K562 (cell line): ENCODE results near the gene CSTF1. TPM values are rescaled to one million over a fixed set of nuclear protein-coding genes. Genes with fewer than 3 reads are reported as not detected.

Experiments used
- CBX5 ChIP-seq: IDR thresholded peaks from 2 replicates; pipeline ENCODE4 v1.6.1; 2014; ENCODE audit warnings: low read depth, borderline replicate concordance
- CTCF ChIP-seq, 3 experiments: IDR thresholded peaks in 2 of 3; conservative IDR thresholded peaks in 1 of 3; 2 replicates each; pipeline ENCODE4 v1.5.1; 2011 to 2012; ENCODE audit warnings: low read length in 3 of 3, mild to moderate bottlenecking in 3 of 3, control low read depth in 2 of 3, improper control_type of control experiment in 1 of 3, inconsistent platforms in 1 of 3, low read depth in 1 of 3, mixed read lengths in 1 of 3, moderate library complexity in 1 of 3; ENCODE audit not compliant: insufficient read depth in 2 of 3
- ELK1 ChIP-seq: sonication (generic); formaldehyde crosslinking; IDR thresholded peaks from 2 replicates; pipeline ENCODE4 v1.8.1; 2022; ENCODE audit warnings: missing genetic modification reagents
- HMG20A ChIP-seq: fragments of 450-650 bp; formaldehyde crosslinking; conservative IDR thresholded peaks from 2 replicates; pipeline ENCODE4 v1.4.0; 2020; ENCODE audit warnings: mild to moderate bottlenecking, mixed read lengths
- ILF3 ChIP-seq: fragments of 450-650 bp; IDR thresholded peaks from 2 replicates; pipeline ENCODE4 v1.6.1; 2018; ENCODE audit warnings: antibody characterized with exemption, mild to moderate bottlenecking, moderate library complexity, borderline replicate concordance
- JUND ChIP-seq, 2 experiments: IDR thresholded peaks; 2 replicates in 1 of 2; 3 replicates in 1 of 2; pipeline ENCODE4 v1.6.1; 2011; ENCODE audit warnings: borderline replicate concordance in 2 of 2, low read depth in 2 of 2, low read length in 2 of 2, improper control_type of control experiment in 1 of 2, missing biosample characterization in 1 of 2, missing genetic modification characterization in 1 of 2, missing genetic modification reagents in 1 of 2
- KAT2B ChIP-seq: IDR thresholded peaks from one replicate; pipeline ENCODE4 v1.6.1; 2012; ENCODE audit warnings: low read depth, mild to moderate bottlenecking, control low read depth, inconsistent platforms, low read length, moderate library complexity
- RAD21 ChIP-seq, 2 experiments: fragments of 250-450 bp in 1 of 2; fragments of 450-650 bp in 1 of 2; sonication (Bioruptor Pico) in 1 of 2; formaldehyde crosslinking in 1 of 2; IDR thresholded peaks in 1 of 2; conservative IDR thresholded peaks in 1 of 2; 2 replicates each; pipeline versions ENCODE4 v1.4.0 to v1.8.0; 2020 to 2022; ENCODE audit warnings: mild to moderate bottlenecking in 2 of 2, moderate library complexity in 1 of 2
- SMC3 ChIP-seq: conservative IDR thresholded peaks from 2 replicates; pipeline ENCODE4 v1.6.1; 2011; ENCODE audit warnings: low read depth, low read length, improper control_type of control experiment; ENCODE audit not compliant: insufficient read depth
- STAG1 ChIP-seq: sonication (generic); formaldehyde crosslinking; IDR thresholded peaks from 2 replicates; pipeline ENCODE4 v1.5.0; 2020; ENCODE audit warnings: missing genetic modification reagents, borderline replicate concordance
- TFAP4 ChIP-seq: sonication (generic); formaldehyde crosslinking; IDR thresholded peaks from 2 replicates; pipeline ENCODE4 v1.8.0; 2022; ENCODE audit warnings: missing genetic modification reagents, mild to moderate bottlenecking, moderate library complexity, borderline replicate concordance
- polyA plus RNA-seq, 8 experiments: library from polyadenylated mRNA; depleted of rRNA in 4 of 8; stranded (reverse) in 5 of 8; unstranded in 3 of 8; fragments of >200 nt; fragmentation: Nextera tagmentation in 2 of 8; fragmentation: Illumina TruSeq in 1 of 8; extraction: Ambion mirVana in 2 of 8; extraction: Trizol in 1 of 8; gene quantifications; 2 replicates each; pipeline versions ENCODE4 v1.2.1 to v1.2.3, GENCODE V29; 2011 to 2014; ENCODE audit warnings: inconsistent platforms in 1 of 8, missing spikeins in 1 of 8
- total RNA-seq, 7 experiments: library from RNA; depleted of rRNA in 6 of 7; stranded (reverse); fragments of >200 nt in 6 of 7; fragmentation: Illumina TruSeq in 2 of 7; extraction: Trizol in 2 of 7; gene quantifications; 2 replicates each; pipeline versions ENCODE4 v1.2.1 to v1.2.3, GENCODE V29; 2011 to 2021; ENCODE audit warnings: low replicate concordance in 1 of 7

Gene CSTF1
- total and polyA plus RNA-seq, 9 of the 15 experiments (the other 6 are each of a cell fraction or from before 2014, with no cell fraction given), result 30.8 to 110 (median 53.4) TPM

- peak; percentile 84 to 88 (median 85) for TF ChIP-seq CTCF (IDR thresholded peaks at IDR 0.05 in 2 of 3, conservative IDR thresholded peaks at IDR 0.05 in 1 of 3; ENCODE audit: insufficient read depth in 2 of 3, low read depth in 1 of 3, low read length in 3 of 3)
- TF ChIP-seq STAG1, result peak; percentile 65; the same call in 1 of the 2 replicates
- TF ChIP-seq KAT2B, result no peak
- TF ChIP-seq RAD21 (CRISPR knock-in tag; conservative IDR thresholded peaks at IDR 0.05 in 1 of 2, IDR thresholded peaks at IDR 0.05 in 1 of 2), result peak; percentile 72 to 90
- no peak for TF ChIP-seq ILF3
- no peak for TF ChIP-seq HMG20A (CRISPR knock-in tag)
- TF ChIP-seq TFAP4 (CRISPR knock-in tag), result peak; percentile 30; the same call in 1 of the 2 replicates
- peak; percentile 26; the same call in 1 of the 2 replicates for TF ChIP-seq JUND (IDR thresholded peaks at IDR 0.05; ENCODE audit: borderline replicate concordance, low read depth, low read length)
- no peak for TF ChIP-seq JUND (tag; IDR thresholded peaks at IDR 0.05; ENCODE audit: borderline replicate concordance, low read depth, low read length)
- TF ChIP-seq ELK1 (CRISPR knock-in tag), result no peak
- TF ChIP-seq CBX5, result 0 out of 2 replicates have a peak, but pooled peaks have one; percentile 45
- TF ChIP-seq SMC3, result peak; percentile 87
Measured at GRCh38 chr20:56343861-56344381, 48.5 kb upstream of the CSTF1 start (continued).
